Suprapubic skin (tissue), 4 donors: ENCODE measurements around the gene CDH13. TPM values are rescaled to one million over a fixed set of nuclear protein-coding genes. Genes with fewer than 3 reads are reported as not detected.

Experiments used
- DNase-seq, 2 donors: peaks; one replicate each; pipeline ENCODE4 v3.0.0-alpha.2; 2019; ENCODE audit warnings: low spot score in 2 of 2
- H3K27ac ChIP-seq: fragments of 200-600 bp; sonication (generic); one replicate; pipeline ENCODE4 v1.5.1; 2019
- H3K27me3 ChIP-seq: fragments of 200-600 bp; sonication (generic); one replicate; pipeline ENCODE4 v1.5.1; 2019
- H3K36me3 ChIP-seq: fragments of 200-600 bp; sonication (generic); one replicate; pipeline ENCODE4 v1.5.1; 2019
- H3K4me1 ChIP-seq: fragments of 200-600 bp; sonication (generic); one replicate; pipeline ENCODE4 v1.5.1; 2019
- H3K4me3 ChIP-seq: fragments of 200-600 bp; sonication (generic); one replicate; pipeline ENCODE4 v1.5.1; 2019; ENCODE audit warnings: mild to moderate bottlenecking
- H3K9me3 ChIP-seq: fragments of 200-600 bp; sonication (generic); one replicate; pipeline ENCODE4 v1.5.1; 2019
- EP300 ChIP-seq: sonication (generic); formaldehyde crosslinking; IDR thresholded peaks from one replicate; pipeline ENCODE4 v1.6.1; 2017; ENCODE audit warnings: antibody characterized with exemption
- POLR2A ChIP-seq, 2 donors: fragments of 450-650 bp; IDR thresholded peaks; one replicate each; pipeline ENCODE4 v1.6.1; 2017; ENCODE audit warnings: antibody characterized with exemption in 2 of 2, mild to moderate bottlenecking in 2 of 2, moderate library complexity in 2 of 2
- POLR2AphosphoS5 ChIP-seq, 3 donors: sonication (generic); formaldehyde crosslinking; IDR thresholded peaks; one replicate each; pipeline ENCODE4 v1.6.1; 2017; ENCODE audit warnings: antibody characterized with exemption in 3 of 3
- WGBS: methylation state at CpG from one replicate; pipeline ENCODE4 v1.1.5; 2018; 5-methylcytosine and 5-hydroxymethylcytosine counted together
- total RNA-seq, 4 donors: library from RNA; depleted of rRNA; stranded (reverse); fragments of >200 nt; gene quantifications; one replicate each; pipeline ENCODE4 v1.1.0, GENCODE V29; 2016
- TF ChIP-seq, protein P1 (sequence below), 2 donors: fragments of 200-600 bp in 1 of 2; fragments of 450-650 bp in 1 of 2; sonication (generic) in 1 of 2; IDR thresholded peaks; one replicate each; pipeline ENCODE4 v1.5.1; 2016 to 2019; ENCODE audit warnings: antibody characterized with exemption in 2 of 2, mild to moderate bottlenecking in 1 of 2, moderate library complexity in 1 of 2

CDH13 gene
- total RNA-seq, 4 donors from 2014 or later: 90.4 to 176 (median 139) TPM

- no peak overlapping the region for H3K27ac ChIP-seq
- H3K9me3 ChIP-seq: no peaks in the 10 kb centered on the region
- no peak for TF ChIP-seq EP300
- H3K4me3 ChIP-seq: no peak overlapping the region
- DNase-seq: no peak
- no peaks in the 10 kb centered on the region for H3K4me1 ChIP-seq
- no peaks in the 10 kb centered on the region for H3K36me3 ChIP-seq
- WGBS: 67% methylated on average over 6 of the region's 6 CpGs
- H3K27me3 ChIP-seq: no peaks in the 10 kb centered on the region
Measured at GRCh38 chr16:82585675-82586074, 41.1 kb upstream of the CDH13 start.

- Histone ChIP-seq H3K27ac (no peak overlapping the region), H3K36me3 (no peaks in the 10 kb centered on the region), H3K4me1 (no peaks in the 10 kb centered on the region), H3K27me3 (no peaks in the 10 kb centered on the region), H3K9me3 (no peaks in the 10 kb centered on the region), H3K4me3 (no peak overlapping the region)
- TF ChIP-seq EP300 (no peak), POLR2A (IDR thresholded peaks at IDR 0.05) (no peak)
- no peak for DNase-seq
Measured at GRCh38 chr16:82586130-82586529, 40.6 kb upstream of the CDH13 start.

DNA sequence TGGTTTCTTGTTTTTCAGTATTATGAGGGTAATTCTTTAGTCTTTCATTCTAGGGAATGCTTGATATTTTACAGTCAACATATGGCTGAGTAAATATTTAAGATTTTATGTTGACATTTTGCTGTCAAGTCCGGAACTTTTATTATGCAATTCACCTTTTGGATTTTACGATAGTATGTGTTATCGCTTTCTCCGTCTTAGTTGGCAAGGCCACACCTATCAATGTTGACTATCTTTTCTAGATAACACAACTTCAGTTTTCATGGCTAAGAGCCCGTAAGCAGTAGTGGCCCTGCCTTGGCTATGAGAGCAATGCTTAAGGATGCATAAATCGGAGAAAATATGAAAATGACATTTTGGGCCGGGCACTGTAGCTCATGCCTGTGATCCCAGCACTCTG, 39.5 kb upstream of the CDH13 start:
- no peak for DNase-seq
- no peaks in the 10 kb centered on the region for H3K9me3 ChIP-seq
- H3K36me3 ChIP-seq: no peaks in the 10 kb centered on the region
- TF ChIP-seq POLR2AphosphoS5 (IDR thresholded peaks at IDR 0.05): no peak
- no peak for TF ChIP-seq POLR2A (IDR thresholded peaks at IDR 0.05)
- TF ChIP-seq, protein P1, sequence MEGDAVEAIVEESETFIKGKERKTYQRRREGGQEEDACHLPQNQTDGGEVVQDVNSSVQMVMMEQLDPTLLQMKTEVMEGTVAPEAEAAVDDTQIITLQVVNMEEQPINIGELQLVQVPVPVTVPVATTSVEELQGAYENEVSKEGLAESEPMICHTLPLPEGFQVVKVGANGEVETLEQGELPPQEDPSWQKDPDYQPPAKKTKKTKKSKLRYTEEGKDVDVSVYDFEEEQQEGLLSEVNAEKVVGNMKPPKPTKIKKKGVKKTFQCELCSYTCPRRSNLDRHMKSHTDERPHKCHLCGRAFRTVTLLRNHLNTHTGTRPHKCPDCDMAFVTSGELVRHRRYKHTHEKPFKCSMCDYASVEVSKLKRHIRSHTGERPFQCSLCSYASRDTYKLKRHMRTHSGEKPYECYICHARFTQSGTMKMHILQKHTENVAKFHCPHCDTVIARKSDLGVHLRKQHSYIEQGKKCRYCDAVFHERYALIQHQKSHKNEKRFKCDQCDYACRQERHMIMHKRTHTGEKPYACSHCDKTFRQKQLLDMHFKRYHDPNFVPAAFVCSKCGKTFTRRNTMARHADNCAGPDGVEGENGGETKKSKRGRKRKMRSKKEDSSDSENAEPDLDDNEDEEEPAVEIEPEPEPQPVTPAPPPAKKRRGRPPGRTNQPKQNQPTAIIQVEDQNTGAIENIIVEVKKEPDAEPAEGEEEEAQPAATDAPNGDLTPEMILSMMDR (IDR thresholded peaks at IDR 0.05): no peak
- no peak for TF ChIP-seq EP300
- no peaks in the 10 kb centered on the region for H3K27me3 ChIP-seq
- H3K4me3 ChIP-seq: no peak overlapping the region
- no peaks in the 10 kb centered on the region for H3K4me1 ChIP-seq
- WGBS: 92% methylated on average over 7 of the region's 7 CpGs
- H3K27ac ChIP-seq: no peak overlapping the region

DNA sequence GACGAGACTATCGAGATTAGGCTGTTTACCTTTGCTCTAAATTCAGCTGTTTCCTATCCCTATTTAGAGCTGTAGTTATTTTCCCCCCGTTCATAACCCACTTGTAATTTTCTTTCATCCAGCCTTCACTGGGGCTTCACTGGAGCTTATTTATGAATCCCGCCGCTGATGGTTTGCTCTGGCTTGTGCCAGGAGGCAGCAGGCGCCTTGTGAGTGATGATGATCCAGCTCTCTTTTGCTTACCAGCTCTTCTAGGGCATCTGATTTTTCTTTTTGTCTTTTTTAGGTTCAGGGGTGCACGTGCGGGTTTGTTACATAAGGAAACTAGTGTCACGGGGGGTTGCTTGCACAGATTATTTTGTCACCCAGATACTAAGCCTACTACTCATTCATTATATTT, 37.4 kb upstream of the CDH13 start:
- H3K4me3 ChIP-seq: no peak overlapping the region
- no peak overlapping the region for H3K27ac ChIP-seq
- 79% methylated on average over 9 of the region's 9 CpGs for WGBS
- H3K36me3 ChIP-seq: no peaks in the 10 kb centered on the region
- H3K27me3 ChIP-seq: no peaks in the 10 kb centered on the region
- no peaks in the 10 kb centered on the region for H3K4me1 ChIP-seq
- TF ChIP-seq POLR2AphosphoS5 (IDR thresholded peaks at IDR 0.05) (no peak), POLR2A (IDR thresholded peaks at IDR 0.05) (no peak), EP300 (no peak)
- TF ChIP-seq, protein P1 (IDR thresholded peaks at IDR 0.05): no peak
- no peak for DNase-seq
- no peaks in the 10 kb centered on the region for H3K9me3 ChIP-seq

DNA sequence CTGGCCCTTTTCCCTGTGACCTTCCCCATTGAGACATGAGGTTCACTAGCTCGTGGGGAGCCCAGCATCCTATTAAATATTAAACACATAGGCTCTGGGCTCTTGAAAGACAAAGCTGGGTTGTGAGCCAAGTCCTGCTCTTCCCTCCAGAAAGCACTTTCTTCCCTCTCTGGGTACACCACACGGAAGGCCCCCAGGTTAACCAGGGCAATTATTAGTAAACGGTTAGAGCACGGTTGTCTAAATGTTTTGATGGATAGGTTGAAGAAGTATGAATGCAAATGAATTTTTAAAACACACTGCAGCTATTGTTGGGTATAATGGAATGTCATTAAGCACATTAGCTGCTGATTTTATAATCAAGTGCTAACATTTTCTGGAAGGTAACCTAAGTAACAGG, 32.7 kb upstream of the CDH13 start:
- H3K9me3 ChIP-seq: no peaks in the 10 kb centered on the region
- 67% methylated on average over 4 of the region's 4 CpGs for WGBS
- TF ChIP-seq POLR2AphosphoS5 (IDR thresholded peaks at IDR 0.05) (no peak), POLR2A (IDR thresholded peaks at IDR 0.05) (no peak), EP300 (no peak)
- TF ChIP-seq, protein P1 (IDR thresholded peaks at IDR 0.05): no peak
- H3K4me1 ChIP-seq: no peaks in the 10 kb centered on the region
- H3K27ac ChIP-seq: no peak overlapping the region
- no peaks in the 10 kb centered on the region for H3K36me3 ChIP-seq
- H3K4me3 ChIP-seq: no peak overlapping the region
- DNase-seq: no peak
- H3K27me3 ChIP-seq: no peaks in the 10 kb centered on the region

- TF ChIP-seq POLR2A (IDR thresholded peaks at IDR 0.05): no peak
- TF ChIP-seq EP300: no peak
- TF ChIP-seq POLR2AphosphoS5 (IDR thresholded peaks at IDR 0.05): no peak
- TF ChIP-seq, protein P1 (IDR thresholded peaks at IDR 0.05): no peak
- H3K9me3 ChIP-seq: no peaks in the 10 kb centered on the region
- 34% methylated on average over 2 of the region's 2 CpGs for WGBS
Measured at GRCh38 chr16:82598771-82599170, 28.0 kb upstream of the CDH13 start.

More at GRCh38 chr16:82598771-82599170, 28.0 kb upstream of the CDH13 start:
- no peak for DNase-seq
- Histone ChIP-seq H3K27ac (no peak overlapping the region), H3K27me3 (no peaks in the 10 kb centered on the region), H3K4me3 (no peak overlapping the region), H3K4me1 (no peaks in the 10 kb centered on the region), H3K36me3 (no peaks in the 10 kb centered on the region)
